Activated CD8-positive, alpha-beta memory T cell treated with anti-CD3 and anti-CD28 coated beads, Interleukin-2, amount 50 U/mL, for 24 hours (primary cell): ENCODE results near the gene CTSS.
"Not testable (repeated sequence)": the region's sequence is repeated elsewhere in the genome, so short reads cannot be mapped to it uniquely, and the experiment has no call there.

Experiments
- DNase-seq: peaks from one replicate; pipeline ENCODE4 v3.0.0-alpha.2; 2020; ENCODE audit errors: extremely low read depth

The CTSS gene

DNA sequence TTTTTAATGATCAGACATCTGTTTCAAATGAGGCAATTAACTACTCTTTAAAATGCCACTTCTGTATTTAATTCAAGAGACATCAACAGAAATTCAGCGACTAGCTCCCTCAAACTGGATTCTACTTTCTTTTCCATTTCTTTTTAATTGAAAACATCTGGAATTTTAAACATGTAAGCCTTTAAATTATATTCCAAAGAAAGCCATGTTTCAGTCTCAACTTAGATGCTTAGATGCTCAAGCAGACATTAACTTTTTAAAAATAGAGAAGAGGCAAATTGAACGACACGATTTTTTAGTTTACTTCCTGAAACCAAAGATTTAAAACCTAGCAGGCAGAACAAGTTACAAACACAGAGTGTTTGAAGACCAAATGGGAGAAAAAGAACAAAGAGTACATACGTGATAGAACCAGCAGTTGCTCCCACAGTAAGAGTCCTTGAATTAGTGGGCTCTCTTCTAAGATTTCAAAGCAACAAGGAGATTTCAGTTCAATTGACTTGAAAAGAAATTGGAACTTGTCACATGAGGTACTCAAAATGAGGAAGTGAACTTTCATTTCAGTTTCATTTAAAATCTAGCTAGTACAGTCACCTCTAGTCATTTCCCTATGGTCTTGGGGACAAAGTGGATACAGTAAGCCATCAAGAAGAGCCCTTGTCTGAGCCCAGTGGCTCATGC, at the start of gene CTSS:
CTSS (minus strand) TSS at position 483 of the 681 bp plus-strand sequence. CDS start 1,015 bp downstream, outside the sequence.
- no peak for DNase-seq

DNA sequence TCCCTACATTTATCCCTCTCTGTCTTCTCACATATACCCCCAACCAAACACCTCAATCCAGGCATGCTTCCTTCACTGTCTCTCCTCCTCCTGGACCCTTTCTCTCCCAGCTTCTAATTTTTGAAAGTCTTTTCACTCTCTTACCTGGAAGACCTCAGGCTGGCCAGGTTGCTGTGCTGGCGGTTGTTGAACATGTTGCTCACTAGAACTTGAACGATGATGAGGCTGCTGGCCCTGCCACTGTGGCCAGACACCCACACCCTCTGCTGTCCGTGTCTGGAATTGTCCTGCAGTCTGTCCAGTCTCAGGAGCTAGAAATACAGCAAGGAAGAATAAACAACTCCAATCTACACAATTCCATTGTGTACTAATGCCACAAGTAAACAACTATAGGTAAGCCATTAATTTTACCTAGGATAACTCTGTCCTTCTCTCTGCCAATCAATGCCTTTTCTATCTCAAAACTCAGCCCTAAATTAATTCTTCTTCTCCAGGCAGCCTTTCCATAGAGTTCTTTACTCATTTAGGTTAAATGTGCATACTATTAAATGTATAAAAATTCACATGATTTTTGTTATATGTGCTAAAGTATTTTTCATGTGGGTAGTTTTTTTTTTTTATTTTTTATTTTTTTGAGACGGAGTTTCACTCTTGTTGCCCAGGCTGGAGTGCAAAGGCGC, 47.6 kb upstream of the CTSS start:
- no peak for DNase-seq

DNA sequence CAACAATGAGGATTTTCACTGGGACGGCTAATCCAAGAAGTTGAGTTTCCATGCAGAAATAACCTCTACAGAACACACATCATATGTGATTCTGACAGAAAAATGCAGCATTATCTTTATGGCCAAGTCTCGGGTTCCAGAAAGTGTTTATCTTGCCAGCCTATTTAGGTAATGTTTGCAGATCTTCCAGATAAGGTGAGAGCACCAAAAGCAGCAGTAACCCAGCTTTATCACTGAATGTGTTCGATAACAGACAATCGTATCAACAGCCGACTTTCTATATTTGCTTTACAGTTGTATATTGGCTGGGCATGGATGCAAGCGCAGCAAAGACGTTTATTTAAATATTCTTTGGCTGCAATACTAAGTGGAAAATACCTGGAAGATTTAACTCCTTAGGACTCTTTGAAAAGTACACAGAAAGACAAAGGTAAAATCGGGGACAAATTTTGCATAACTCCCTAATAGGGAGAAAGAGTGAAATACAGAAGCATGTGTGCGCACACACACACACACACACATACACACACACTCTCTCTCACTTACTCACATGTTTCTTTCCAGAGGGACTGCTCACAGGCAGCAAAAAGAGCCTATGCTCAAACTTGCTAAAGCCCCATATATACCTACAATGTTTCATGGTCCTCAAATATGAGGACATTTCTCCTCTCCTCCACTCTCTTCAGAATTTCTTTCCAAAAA, 45.5 kb upstream of the CTSS start:
- DNase-seq: no peak

DNA sequence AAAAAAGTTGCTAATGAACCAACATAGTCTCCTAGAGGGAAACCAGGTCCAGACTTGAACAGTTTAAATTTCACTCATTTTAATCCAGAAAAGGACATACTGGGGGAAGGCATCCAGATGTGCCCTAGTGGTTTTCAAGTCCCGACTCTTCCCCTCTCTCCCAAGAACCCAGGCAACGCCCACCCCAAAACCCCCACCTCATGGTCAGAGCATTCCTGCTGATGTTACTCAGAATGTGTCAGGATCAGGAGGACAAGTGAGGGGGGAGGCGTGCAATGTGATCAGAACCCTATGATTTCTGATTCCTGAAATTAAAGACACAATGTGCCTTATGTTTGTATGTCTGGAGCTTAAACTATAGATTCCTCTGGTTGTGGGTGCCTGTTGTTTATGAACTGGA, 44.1 kb upstream of the CTSS start:
- DNase-seq: no peak

DNA sequence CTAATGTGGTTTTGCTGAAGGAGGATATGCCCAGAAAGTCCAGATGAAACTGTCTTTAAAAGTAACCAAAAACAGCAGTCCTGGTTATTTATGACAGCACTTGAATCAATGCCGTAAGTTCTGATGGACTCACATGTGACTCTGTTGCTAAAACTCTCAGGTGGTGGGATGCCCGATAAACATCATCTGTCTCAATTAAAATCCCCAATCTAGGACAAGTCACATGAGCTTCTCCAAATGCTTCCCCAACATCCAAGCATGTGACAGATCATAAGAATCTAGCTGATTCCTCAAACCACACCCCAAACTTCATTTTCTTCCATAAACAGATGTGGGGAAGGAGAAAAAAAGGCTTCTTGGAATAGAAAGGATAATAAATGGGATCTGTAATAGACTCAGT, 43.3 kb upstream of the CTSS start:
- no peak for DNase-seq

DNA sequence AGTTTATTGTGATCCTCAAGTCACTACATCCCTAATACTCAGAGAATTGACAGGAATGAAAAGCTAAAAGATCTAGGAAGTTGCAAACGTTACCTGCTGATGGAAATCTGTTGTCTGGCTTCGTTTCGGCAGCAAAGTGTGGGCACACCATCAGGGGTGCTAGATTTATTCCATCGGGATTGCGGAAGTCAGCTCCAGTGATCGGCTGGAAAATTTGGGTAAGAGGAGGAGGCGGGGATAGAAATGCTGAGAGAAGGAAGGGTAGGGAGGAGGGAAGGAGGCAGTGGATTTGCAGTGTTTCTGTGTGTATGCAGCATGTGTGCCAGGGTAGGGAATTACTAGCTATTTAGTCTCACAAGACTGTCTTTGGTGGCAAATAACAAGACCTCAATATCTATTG, 42.5 kb upstream of the CTSS start, which contains the start of gene CTSK:
CTSK (minus strand) TSS at position 140 of the 400 bp plus-strand sequence. CDS start 1,455 bp downstream, outside the sequence.
- DNase-seq: no peak

DNA sequence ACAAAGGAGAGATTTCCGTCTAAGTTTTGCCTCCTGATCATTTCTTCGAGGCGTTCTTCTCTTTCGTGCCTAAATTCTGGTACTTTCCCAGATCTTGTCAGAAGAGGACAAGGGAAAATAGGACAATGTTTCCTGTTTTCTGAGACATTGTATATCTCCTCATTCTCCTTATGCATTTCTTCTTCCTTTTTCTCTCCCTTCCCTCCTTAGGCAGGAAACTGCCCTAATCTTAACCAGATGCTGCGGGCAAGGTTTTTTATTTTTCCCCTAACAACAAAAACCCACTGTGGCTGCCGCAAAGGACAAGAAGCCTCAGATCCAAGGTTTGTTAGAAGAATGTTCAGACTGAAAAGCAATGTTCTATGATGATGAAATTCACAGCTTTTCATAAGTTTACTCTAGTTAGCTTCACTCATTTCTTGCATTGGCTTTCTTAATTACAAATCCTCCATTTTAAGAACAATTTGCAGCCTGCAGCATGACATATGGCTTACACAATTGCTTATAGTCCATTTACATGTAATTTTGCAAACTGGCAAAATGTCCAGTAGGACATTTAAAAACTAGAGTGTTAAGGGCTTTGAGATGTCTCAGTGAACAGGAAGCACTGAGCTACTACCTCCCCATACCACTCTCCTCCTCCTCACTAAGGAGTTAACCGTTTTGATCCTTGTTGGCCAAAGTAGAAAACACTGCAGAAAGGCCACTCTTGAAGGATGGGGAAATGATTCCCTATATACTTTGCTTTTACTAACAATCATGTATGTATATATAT, 41.9 kb upstream of the CTSS start:
- no peak for DNase-seq

DNA sequence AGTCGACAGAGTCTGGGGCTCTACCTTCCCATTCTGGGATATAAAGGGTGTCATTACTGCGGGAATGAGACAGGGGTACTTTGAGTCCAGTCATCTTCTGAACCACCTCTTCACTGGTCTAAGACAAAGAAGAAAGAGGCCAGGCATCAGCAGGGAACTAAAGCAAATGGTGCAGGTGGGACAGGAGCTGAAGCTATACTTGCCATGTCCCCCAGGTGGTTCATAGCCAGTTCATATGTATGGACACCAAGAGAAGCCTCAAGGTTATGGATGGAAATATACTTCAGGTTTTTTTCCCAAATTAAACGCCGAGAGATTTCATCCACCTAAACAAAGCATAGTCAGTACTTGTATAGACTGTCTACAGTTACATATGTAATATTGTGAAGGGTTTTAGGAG, 40.3 kb upstream of the CTSS start:
- DNase-seq: no peak

DNA sequence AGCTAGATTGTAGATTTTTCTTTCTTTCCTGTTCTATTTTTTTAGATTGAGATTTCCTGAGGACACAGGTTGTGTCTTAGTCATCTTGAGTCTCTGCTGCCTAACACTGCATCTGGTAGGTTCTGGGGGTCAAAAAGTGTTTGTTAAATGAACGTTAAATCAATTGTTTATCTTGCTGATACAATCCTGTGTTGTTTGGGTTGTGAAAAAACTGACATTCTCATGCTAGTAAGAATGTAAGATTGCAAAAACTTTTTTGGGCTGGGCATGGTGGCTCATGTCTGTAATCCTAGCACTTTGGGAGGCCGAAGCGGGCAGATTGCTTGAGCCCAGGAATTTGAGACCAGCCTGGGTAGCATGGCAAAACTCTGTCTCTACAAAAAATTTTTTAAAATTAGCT, 39.1 kb upstream of the CTSS start:
- DNase-seq: no peak

DNA sequence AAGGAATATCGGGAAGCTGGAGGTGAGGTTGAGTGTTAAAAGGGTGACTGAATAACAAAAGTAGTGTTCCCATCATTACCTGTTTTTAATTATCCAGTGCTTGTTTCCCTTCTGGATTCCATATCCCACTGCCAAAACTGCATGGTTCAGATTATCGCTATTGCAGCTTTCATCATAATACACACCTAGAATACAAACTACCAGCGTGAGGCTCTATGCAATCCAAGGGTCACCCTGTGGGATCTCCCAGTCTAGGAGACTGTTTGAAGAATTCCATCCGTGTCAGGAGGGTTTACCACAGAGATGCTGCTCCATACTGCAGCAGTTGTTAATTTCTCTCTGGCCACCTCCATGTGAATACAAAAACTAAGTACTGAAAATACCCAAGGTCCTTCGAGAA, 33.5 kb upstream of the CTSS start:
- DNase-seq: no peak

DNA sequence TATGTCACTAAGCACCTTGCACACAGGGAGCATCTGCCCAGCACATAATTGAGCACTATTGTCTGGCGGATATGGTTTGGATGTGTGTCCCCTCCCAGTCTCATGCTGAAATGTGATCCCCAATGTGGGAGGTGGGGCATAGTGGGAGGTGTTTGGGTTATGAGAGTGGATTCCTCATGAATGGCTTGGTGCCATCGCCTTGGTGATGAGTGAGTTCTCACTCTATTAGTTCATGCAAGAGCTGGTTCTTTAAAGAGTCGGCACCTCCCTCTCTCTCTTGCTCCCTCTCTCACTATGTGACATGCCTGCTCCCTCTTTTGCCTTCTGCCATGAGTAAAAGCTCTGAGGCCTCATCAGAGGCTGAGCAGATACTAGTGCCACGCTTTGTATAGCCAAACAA, 32.9 kb upstream of the CTSS start:
- no peak for DNase-seq

DNA sequence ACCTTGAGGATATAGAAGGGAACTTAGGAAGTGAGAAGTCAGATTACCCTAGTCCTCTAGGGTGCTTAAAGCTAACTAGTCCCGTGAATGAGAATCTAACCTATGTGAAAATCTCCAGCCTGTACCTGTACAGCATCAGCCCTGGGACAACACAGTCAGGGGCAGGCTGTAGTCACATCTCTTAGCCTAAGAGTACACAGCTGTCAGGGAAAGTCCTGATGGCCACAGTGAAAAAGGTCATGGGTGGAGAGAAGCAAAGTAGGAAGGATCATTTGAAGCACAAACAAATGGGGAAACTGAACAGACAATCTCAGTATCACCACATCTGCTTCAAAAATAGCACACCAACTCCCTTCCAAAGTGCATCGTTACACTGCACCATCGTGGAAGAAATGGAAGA, 30.8 kb upstream of the CTSS start:
- no peak for DNase-seq

DNA sequence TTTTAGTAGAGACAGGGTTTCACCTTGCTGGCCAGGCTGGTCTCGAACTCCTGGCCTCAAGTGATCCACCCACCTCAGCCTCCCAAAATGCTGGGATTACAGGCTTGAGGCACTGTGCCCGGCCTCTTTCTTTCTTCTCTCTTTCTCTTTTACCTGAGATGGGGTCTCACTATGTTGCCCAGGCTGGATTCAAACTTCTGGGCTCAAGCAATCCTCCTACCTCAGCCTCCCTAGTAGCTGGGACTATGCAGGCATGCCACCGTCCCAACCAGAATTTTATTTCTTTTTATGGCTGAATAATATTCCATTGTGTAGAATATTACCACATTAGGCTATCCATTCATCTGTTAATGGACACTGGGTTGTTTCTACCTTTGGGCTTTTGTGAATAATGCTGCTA, 28.2 kb upstream of the CTSS start:
- not testable (repeated sequence) for DNase-seq

DNA sequence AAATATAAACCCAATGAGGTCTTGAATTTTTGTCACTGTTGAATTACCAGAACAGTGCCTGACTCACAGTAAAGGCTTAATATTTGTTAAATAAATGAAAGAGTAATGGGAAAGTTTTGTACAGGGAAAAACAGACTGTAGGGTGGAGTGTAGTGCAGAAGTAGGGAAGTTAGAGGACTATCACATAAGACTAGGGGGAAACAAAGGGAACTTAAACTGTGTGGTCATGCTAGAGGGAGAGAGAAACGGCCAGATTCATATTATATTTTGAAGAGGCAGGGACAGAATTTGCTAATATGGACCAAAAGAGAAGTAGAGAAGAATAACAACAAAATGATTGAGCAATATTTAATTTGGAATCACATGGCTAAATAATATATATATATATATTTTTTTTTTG, 27.6 kb upstream of the CTSS start:
- DNase-seq: no peak

DNA sequence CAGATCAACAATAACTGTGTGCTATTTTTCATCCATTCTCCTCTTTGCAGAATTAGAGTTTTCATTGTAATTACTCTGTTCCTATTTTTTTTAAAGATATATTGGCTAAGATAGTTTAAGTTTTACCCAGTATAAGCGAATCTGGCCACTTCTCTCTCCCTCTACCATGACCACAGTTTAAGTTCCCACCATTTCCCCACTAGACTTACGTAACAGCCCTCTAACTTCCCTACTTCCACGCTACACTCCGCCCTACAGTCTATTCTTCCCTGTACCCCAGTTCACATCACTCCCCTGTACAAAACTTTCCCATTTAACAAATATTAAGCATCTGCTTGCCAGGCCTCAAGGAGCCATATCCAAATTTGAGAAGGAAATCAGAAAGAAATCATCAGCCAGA, 26.0 kb upstream of the CTSS start:
- DNase-seq: no peak

DNA sequence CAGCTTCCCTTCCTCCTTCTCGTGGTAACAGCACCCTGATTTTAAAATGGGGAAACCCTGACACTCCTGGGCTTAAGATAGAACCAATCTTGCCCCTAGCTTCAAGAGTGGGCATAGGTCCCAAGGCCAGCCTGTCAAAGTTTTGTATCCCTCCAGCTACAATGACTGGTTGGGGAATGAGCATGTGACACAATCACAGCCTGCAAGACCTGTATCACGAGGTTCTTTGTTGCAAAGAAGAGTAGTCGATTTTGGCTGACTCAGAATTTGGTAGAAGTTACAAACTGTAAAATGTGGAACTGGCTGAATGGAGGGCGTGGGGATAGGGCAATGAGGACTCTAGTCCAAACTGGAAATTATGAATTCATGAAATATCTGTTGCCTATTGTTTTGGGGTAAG, 23.8 kb upstream of the CTSS start:
- no peak for DNase-seq

DNA sequence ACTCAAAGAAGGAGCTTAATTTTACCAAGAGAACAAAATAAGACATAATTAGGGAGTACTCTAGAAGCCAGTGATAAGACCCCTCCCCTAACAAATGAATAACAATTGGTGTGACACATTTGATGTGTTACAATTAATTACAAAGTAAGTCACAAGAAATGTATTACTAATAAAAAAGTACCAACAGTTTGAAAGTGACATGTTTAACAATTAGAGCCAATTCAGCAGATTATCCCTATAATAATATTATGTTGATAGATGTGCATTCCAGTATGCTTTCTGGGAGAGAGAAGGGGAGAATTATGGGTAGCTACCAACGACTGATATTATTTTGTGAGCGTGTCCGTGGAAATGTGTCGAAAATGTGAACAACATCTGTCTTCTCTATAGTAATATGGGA, 23.4 kb upstream of the CTSS start:
- no peak for DNase-seq

DNA sequence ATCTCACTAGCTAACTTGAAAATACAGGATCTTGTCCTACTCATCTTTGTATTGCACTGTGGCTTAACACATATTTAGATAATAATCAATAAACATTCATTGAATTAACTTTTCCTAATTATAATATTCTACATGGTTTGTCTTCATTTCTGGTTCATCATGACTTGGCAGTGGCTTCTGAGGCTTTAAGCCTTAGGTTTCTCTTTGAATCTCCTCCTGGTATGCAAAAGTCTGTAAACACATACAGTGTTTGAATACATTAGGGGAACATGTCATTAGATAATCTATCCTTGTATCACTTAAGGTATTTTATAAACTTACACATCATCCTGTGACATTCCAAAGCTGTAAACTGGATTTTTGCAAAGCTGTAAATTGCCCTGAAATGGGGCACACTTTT, 21.9 kb upstream of the CTSS start:
- DNase-seq: no peak

DNA sequence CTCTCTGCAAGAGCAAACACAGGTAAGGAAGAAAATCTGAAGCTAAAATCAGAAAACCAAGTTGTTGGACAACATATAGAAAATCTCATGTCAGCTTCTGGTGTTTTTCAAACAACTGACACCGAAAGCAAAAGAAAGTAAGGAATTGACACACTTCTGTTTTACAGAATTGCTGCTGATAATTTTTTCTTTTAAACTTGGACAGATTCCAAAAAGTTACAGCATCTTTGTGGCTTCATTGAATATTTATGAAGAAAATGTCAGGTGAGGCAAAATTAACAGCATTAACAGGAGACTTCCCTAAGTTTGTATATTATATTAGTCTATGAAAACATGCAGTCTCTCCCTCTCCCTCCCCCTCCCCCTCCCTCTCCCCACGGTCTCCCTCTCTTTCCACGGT, 14.9 kb upstream of the CTSS start:
- no peak for DNase-seq

DNA sequence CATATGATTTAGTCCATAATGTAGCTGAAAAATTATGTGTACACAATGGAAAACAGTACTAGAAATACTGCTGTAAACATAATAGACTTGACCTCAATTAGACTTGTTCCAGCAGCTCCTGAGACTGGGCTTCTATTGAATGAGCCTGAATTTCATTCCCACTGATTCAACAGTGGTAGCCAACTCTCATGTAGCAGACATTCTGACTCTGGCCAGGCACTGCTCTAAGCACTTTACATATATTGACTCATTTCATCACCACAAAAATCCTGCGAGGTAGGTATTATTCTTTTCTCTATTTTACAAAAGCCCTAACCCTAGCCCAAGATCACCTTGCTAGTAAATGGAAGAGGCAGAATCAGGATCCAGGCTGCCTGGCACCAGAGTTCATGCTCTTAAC, 12.8 kb upstream of the CTSS start:
- no peak for DNase-seq

DNA sequence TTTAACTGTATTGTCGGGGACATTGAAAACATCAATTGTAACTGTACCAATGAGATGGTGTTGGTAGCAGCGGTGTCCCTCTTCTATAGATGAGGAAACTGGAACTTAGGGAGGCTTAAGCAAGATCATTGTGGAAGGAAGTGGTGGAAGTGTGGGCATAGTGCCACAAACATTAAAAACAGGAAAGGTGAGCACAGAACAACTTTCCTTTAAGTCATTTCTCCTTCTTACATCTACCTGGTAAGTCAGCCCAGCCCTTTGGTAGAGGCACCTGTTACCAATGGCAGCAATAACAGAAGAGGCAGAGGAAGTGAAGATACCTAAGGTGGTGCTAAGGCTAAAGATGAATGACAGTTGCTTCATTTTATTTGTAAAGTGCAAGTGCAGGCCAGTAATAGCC, 12.0 kb upstream of the CTSS start:
- DNase-seq: no peak

DNA sequence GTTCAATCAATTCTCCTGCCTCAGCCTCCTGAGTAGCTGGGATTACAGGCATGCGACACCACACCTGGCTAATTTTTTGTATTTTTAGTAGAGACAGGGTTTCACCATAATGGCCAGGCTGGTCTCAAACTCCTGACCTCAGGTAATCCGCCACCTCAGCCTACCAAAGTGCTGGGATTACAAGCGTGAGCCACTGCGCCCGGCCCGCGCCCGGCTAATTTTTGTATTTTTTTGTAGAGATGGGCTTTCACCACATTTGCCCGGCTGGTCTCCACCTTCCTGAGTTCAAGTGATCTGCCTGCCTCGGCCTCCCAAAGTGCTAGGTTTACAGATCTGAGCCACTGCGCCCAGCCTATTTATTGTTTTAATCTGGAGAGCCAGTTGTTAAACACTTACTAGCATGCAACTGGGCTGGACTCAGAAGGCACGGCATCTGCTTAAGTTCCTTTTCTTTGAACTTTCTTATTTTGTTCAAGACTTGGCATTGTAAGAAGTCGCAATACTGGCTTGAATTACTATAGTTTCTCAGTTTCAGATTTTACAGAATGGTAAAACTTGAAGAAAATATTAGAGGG, 10.4 kb upstream of the CTSS start:
- DNase-seq: not testable (repeated sequence)
